IPS DF 19.7 (cell line): Measurements from ENCODE around the gene ITIH4.
"Not testable (repeated sequence)": the region's sequence is repeated elsewhere in the genome, so short reads cannot be mapped to it uniquely, and the experiment has no call there.

Experiments used
- DNase-seq: peaks from one replicate; pipeline ENCODE4 v3.0.0-alpha.2; 2013; ENCODE audit warnings: low read depth, low spot score

The ITIH4 gene

GRCh38 chr3:52784021-52784621, 46.4 kb downstream of the ITIH4 start:
- DNase-seq, result no peak

- no peak for DNase-seq
Observed at GRCh38 chr3:52783211-52783555, 47.3 kb downstream of the ITIH4 start.

- DNase-seq, result no peak
Observed at GRCh38 chr3:52782412-52783210, 47.9 kb downstream of the ITIH4 start.

GRCh38 chr3:52781741-52782140, 48.7 kb downstream of the ITIH4 start:
- DNase-seq, result no peak

- DNase-seq, result no peak
Observed at GRCh38 chr3:52779837-52780585, 50.5 kb downstream of the ITIH4 start.

- no peak for DNase-seq
Observed at GRCh38 chr3:52779011-52779836, 51.2 kb downstream of the ITIH4 start.

GRCh38 chr3:52777959-52778805, 52.3 kb downstream of the ITIH4 start:
- no peak for DNase-seq

- no peak for DNase-seq
Observed at GRCh38 chr3:52777127-52777958, 53.1 kb downstream of the ITIH4 start, which contains the start of gene ITIH1. ITIH1 (plus strand) TSS chr3:52777599; CDS start chr3:52777616, 17 bp downstream.

- DNase-seq, result not testable (repeated sequence)
Observed at GRCh38 chr3:52776486-52776885, 54.0 kb downstream of the ITIH4 start.

- DNase-seq, result no peak
Observed at GRCh38 chr3:52775877-52776276, 54.6 kb downstream of the ITIH4 start.

GRCh38 chr3:52774901-52775864, 55.3 kb downstream of the ITIH4 start:
- DNase-seq, result no peak

GRCh38 chr3:52774066-52774713, 56.3 kb downstream of the ITIH4 start:
- DNase-seq, result no peak

GRCh38 chr3:52773361-52774065, 57.0 kb downstream of the ITIH4 start:
- DNase-seq, result no peak

- DNase-seq, result no peak
Observed at GRCh38 chr3:52771702-52772101, 58.8 kb downstream of the ITIH4 start.

- DNase-seq, result no peak
Observed at GRCh38 chr3:52771334-52771681, 59.2 kb downstream of the ITIH4 start.

GRCh38 chr3:52770496-52771333, 59.8 kb downstream of the ITIH4 start, which contains the start of gene NEK4:
NEK4 (minus strand) TSS chr3:52770940; CDS start chr3:52770746, 194 bp downstream.
- DNase-seq, result peak; percentile 65
